ENCODE measurements around the gene ESYT2.

The ESYT2 gene

GRCh38 chr7:158722574-158723237 is 106.6 kb downstream of the ESYT2 start:
- H3K79me2 ChIP-seq (ENCODE audit: low read length) = no peaks in the 10 kb centered on the region
- no peaks in the 10 kb centered on the region for H4K20me1 ChIP-seq (ENCODE audit: insufficient read depth, low read length)
- no peak overlapping the region for H3K27ac ChIP-seq (ENCODE audit: low read length)
- H3K9me3 ChIP-seq (replicated peaks; ENCODE audit: insufficient read depth, low read length) = no peaks in the 10 kb centered on the region; the same call in 1 of the 2 replicates
- no peak overlapping the region for H3K4me3 ChIP-seq (ENCODE audit: low read length)
- H2AFZ ChIP-seq (ENCODE audit: low read length) = no peak overlapping the region
- TF ChIP-seq EZH2 (optimal IDR thresholded peaks at IDR 0.05; ENCODE audit: low read depth, low read length) (no peak), EZH2phosphoT487 (IDR thresholded peaks at IDR 0.05; ENCODE audit: low read length) (no peak), CTCF (IDR thresholded peaks at IDR 0.05; ENCODE audit: low read length) (no peak)
- H3K4me2 ChIP-seq (ENCODE audit: low read depth, low read length) = no peak overlapping the region
- no peak overlapping the region for H3K9ac ChIP-seq (ENCODE audit: low read length)
- H3K36me3 ChIP-seq (replicated peaks; ENCODE audit: insufficient read depth, low read length) = no peaks in the 10 kb centered on the region
- no peaks in the 10 kb centered on the region for H3F3A ChIP-seq (ENCODE audit: insufficient read depth, low read length)
- DNase-seq = no peak
- H3K4me1 ChIP-seq (ENCODE audit: low read length) = no peaks in the 10 kb centered on the region
- 0 out of 2 replicates have a peak, but pooled peaks cover 5% of the 10 kb centered on the region for H3K27me3 ChIP-seq (replicated peaks; ENCODE audit: insufficient read depth, low read length)
- no peaks in the 10 kb centered on the region for H3K9me2 ChIP-seq (replicated peaks; ENCODE audit: insufficient read depth, low read length)

DNA sequence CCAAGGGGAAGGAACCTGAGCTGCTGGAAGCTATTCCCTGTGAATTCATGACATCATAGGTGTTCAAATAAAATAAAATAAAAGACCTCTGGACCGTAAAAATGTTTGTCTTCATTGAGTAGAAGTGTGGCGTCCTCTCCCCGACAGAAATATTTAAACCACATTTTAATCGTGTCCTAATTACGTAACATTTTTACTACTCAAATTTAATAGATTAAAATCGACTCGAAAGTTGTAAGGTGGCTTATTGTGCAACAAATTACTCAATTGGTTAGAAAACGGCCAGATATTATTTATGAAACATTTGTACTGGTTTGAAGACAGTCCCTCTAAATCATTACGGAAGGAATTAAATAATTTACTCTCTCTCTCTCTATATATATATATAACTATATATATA is 109.2 kb downstream of the ESYT2 start:
- no peaks in the 10 kb centered on the region for H3K4me1 ChIP-seq (ENCODE audit: low read length)
- no peaks in the 10 kb centered on the region for H4K20me1 ChIP-seq (ENCODE audit: insufficient read depth, low read length)
- TF ChIP-seq EZH2 (optimal IDR thresholded peaks at IDR 0.05; ENCODE audit: low read depth, low read length) (no peak), EZH2phosphoT487 (IDR thresholded peaks at IDR 0.05; ENCODE audit: low read length) (no peak), CTCF (IDR thresholded peaks at IDR 0.05; ENCODE audit: low read length) (no peak)
- no peaks in the 10 kb centered on the region for H3K36me3 ChIP-seq (replicated peaks; ENCODE audit: insufficient read depth, low read length)
- H3K79me2 ChIP-seq (ENCODE audit: low read length) = no peaks in the 10 kb centered on the region
- no peaks in the 10 kb centered on the region for H3K9me2 ChIP-seq (replicated peaks; ENCODE audit: insufficient read depth, low read length)
- no peak overlapping the region for H3K4me2 ChIP-seq (ENCODE audit: low read depth, low read length)
- H3K27me3 ChIP-seq (replicated peaks; ENCODE audit: insufficient read depth, low read length) = peaks cover 6% of the 10 kb centered on the region; the same call in 1 of the 2 replicates
- DNase-seq = no peak
- H3F3A ChIP-seq (ENCODE audit: insufficient read depth, low read length) = no peaks in the 10 kb centered on the region
- H3K9ac ChIP-seq (ENCODE audit: low read length) = no peak overlapping the region
- H3K9me3 ChIP-seq (replicated peaks; ENCODE audit: insufficient read depth, low read length) = no peaks in the 10 kb centered on the region; the same call in 1 of the 2 replicates
- H2AFZ ChIP-seq (ENCODE audit: low read length) = no peak overlapping the region
- no peak overlapping the region for H3K27ac ChIP-seq (ENCODE audit: low read length)
- H3K4me3 ChIP-seq (ENCODE audit: low read length) = no peak overlapping the region

DNA sequence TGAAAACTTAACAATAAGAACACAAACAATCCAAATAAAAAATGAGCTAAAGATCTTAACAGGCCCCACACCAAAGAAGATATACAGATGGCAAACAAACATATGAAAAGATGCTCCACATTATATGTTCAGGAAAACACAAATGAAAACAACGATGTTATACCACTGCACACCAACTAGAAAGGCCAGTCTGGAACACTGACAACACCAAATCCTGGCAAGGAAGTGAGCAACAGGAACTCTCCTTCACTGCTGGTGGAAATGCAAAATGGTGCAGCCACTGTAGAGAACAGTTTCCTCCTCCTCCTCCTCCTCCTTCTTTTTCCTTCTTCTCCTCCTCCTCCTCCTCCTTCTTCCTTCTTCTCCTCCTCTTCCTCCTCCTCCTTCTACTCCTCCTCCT is 112.5 kb downstream of the ESYT2 start:
- Histone ChIP-seq H3K9me3 (replicated peaks; ENCODE audit: insufficient read depth, low read length) (no peaks in the 10 kb centered on the region; the same call in 1 of the 2 replicates), H3K4me2 (ENCODE audit: low read depth, low read length) (no peak overlapping the region), H3K4me3 (ENCODE audit: low read length) (no peak overlapping the region)

More for the DNA sequence above, 112.5 kb downstream of the ESYT2 start:
- Histone ChIP-seq H3F3A (ENCODE audit: insufficient read depth, low read length) (no peaks in the 10 kb centered on the region), H3K27me3 (replicated peaks; ENCODE audit: insufficient read depth, low read length) (peaks cover 6% of the 10 kb centered on the region; the same call in 1 of the 2 replicates), H4K20me1 (ENCODE audit: insufficient read depth, low read length) (no peaks in the 10 kb centered on the region), H3K9me2 (replicated peaks; ENCODE audit: insufficient read depth, low read length) (no peaks in the 10 kb centered on the region), H3K27ac (ENCODE audit: low read length) (no peak overlapping the region), H3K4me1 (ENCODE audit: low read length) (no peaks in the 10 kb centered on the region), H3K36me3 (replicated peaks; ENCODE audit: insufficient read depth, low read length) (no peaks in the 10 kb centered on the region), H2AFZ (ENCODE audit: low read length) (no peak overlapping the region), H3K9ac (ENCODE audit: low read length) (no peak overlapping the region), H3K79me2 (ENCODE audit: low read length) (no peaks in the 10 kb centered on the region)
- TF ChIP-seq EZH2 (optimal IDR thresholded peaks at IDR 0.05; ENCODE audit: low read depth, low read length) (no peak), EZH2phosphoT487 (IDR thresholded peaks at IDR 0.05; ENCODE audit: low read length) (no peak), CTCF (IDR thresholded peaks at IDR 0.05; ENCODE audit: low read length) (no peak)
- DNase-seq = no peak
